HepG2 (cell line): ENCODE measurements around the gene TGM2. TPM values are rescaled to one million over a fixed set of nuclear protein-coding genes. Genes with fewer than 3 reads are reported as not detected.

Experiments
- BORCS8-MEF2B ChIP-seq: sonication (generic); formaldehyde crosslinking; IDR thresholded peaks from 2 replicates; pipeline ENCODE4 v1.8.0; 2022; ENCODE audit warnings: mild to moderate bottlenecking, missing genetic modification reagents
- ETV6 ChIP-seq: sonication (generic); formaldehyde crosslinking; conservative IDR thresholded peaks from 2 replicates; pipeline ENCODE4 v1.4.0; 2020; ENCODE audit warnings: missing genetic modification reagents
- FOSL2 ChIP-seq: sonication (generic); formaldehyde crosslinking; IDR thresholded peaks from 2 replicates; pipeline ENCODE4 v1.4.0; 2020; ENCODE audit warnings: missing genetic modification reagents
- FOXO4 ChIP-seq: sonication (generic); formaldehyde crosslinking; conservative IDR thresholded peaks from 2 replicates; pipeline ENCODE4 v1.8.1; 2023; ENCODE audit warnings: missing genetic modification reagents
- JARID2 ChIP-seq: sonication (generic); formaldehyde crosslinking; IDR thresholded peaks from 2 replicates; pipeline ENCODE4 v1.8.1; 2023; ENCODE audit warnings: missing genetic modification reagents, inconsistent platforms; ENCODE audit not compliant: insufficient replicate concordance
- KAT8 ChIP-seq: IDR thresholded peaks from 2 replicates; pipeline ENCODE4 v1.6.1; 2016; ENCODE audit warnings: missing genetic modification reagents, missing compliant biosample characterization
- MAF1 ChIP-seq: sonication (generic); formaldehyde crosslinking; IDR thresholded peaks from 2 replicates; pipeline ENCODE4 v1.5.0; 2020; ENCODE audit warnings: missing genetic modification reagents, borderline replicate concordance
- MED13 ChIP-seq: sonication (generic); formaldehyde crosslinking; IDR thresholded peaks from 2 replicates; pipeline ENCODE4 v1.5.0; 2020; ENCODE audit warnings: missing genetic modification reagents
- RBM22 ChIP-seq: fragments of 200-400 bp; formaldehyde crosslinking; optimal IDR thresholded peaks from 2 replicates; pipeline ENCODE3; 2017; ENCODE audit warnings: mild to moderate bottlenecking, low read length, moderate library complexity
- REL ChIP-seq: sonication (generic); formaldehyde crosslinking; conservative IDR thresholded peaks from 2 replicates; pipeline ENCODE4 v1.8.0; 2022; ENCODE audit warnings: mild to moderate bottlenecking, missing genetic modification reagents, moderate library complexity
- SNAPC4 ChIP-seq: sonication (generic); formaldehyde crosslinking; IDR thresholded peaks from 2 replicates; pipeline ENCODE4 v1.4.0; 2020; ENCODE audit warnings: mild to moderate bottlenecking, missing genetic modification reagents
- SP2 ChIP-seq: sonication (generic); formaldehyde crosslinking; IDR thresholded peaks from 2 replicates; pipeline ENCODE4 v1.5.1; 2020; ENCODE audit warnings: mild to moderate bottlenecking, missing genetic modification reagents
- SRSF1 ChIP-seq: fragments of 200-400 bp; formaldehyde crosslinking; optimal IDR thresholded peaks from 2 replicates; pipeline ENCODE3; 2017; ENCODE audit warnings: mild to moderate bottlenecking, low read depth, low read length, moderate library complexity
- SUZ12 ChIP-seq: fragments of 150-350 bp; IDR thresholded peaks from 2 replicates; pipeline ENCODE4 v1.6.1; 2014; ENCODE audit warnings: low read depth, low read length
- TMF1 ChIP-seq: sonication (generic); formaldehyde crosslinking; IDR thresholded peaks from 2 replicates; pipeline ENCODE4 v1.8.1; 2022; ENCODE audit warnings: low read depth, missing genetic modification reagents
- XBP1 ChIP-seq: sonication (generic); formaldehyde crosslinking; IDR thresholded peaks from 2 replicates; pipeline ENCODE4 v1.5.0; 2020; ENCODE audit warnings: missing genetic modification reagents
- ZFP36 ChIP-seq: fragments of 150-350 bp; IDR thresholded peaks from 2 replicates; pipeline ENCODE4 v1.6.1; 2018; ENCODE audit warnings: borderline replicate concordance, low read length, low read depth; ENCODE audit not compliant: partially characterized antibody
- ZFP37 ChIP-seq: sonication (generic); formaldehyde crosslinking; IDR thresholded peaks from 2 replicates; pipeline ENCODE4 v1.4.0; 2020; ENCODE audit warnings: missing genetic modification reagents, borderline replicate concordance
- ZNF296 ChIP-seq: sonication (generic); formaldehyde crosslinking; conservative IDR thresholded peaks from 2 replicates; pipeline ENCODE4 v1.5.0; 2020; ENCODE audit warnings: mild to moderate bottlenecking, missing genetic modification reagents
- ZNF546 ChIP-seq: sonication (generic); formaldehyde crosslinking; conservative IDR thresholded peaks from 2 replicates; pipeline ENCODE4 v1.8.1; 2023; ENCODE audit warnings: mild to moderate bottlenecking, missing genetic modification reagents
- ZNF577 ChIP-seq: sonication (generic); formaldehyde crosslinking; IDR thresholded peaks from 2 replicates; pipeline ENCODE4 v1.4.0; 2020; ENCODE audit warnings: mild to moderate bottlenecking, low read depth, missing genetic modification reagents, borderline replicate concordance
- ZNF703 ChIP-seq: sonication (generic); formaldehyde crosslinking; IDR thresholded peaks from 2 replicates; pipeline ENCODE4 v1.5.1; 2020; ENCODE audit warnings: missing genetic modification reagents, mild to moderate bottlenecking, moderate library complexity, borderline replicate concordance
- ZNF816 ChIP-seq: sonication (generic); formaldehyde crosslinking; IDR thresholded peaks from 2 replicates; pipeline ENCODE4 v1.8.0; 2022; ENCODE audit warnings: missing genetic modification reagents, mild to moderate bottlenecking, borderline replicate concordance
- ZSCAN25 ChIP-seq: sonication (generic); formaldehyde crosslinking; IDR thresholded peaks from 2 replicates; pipeline ENCODE4 v1.8.0; 2022; ENCODE audit warnings: mild to moderate bottlenecking, missing genetic modification reagents
- polyA plus RNA-seq, 8 experiments: library from polyadenylated mRNA; depleted of rRNA in 3 of 8; stranded (reverse) in 7 of 8; unstranded in 1 of 8; fragments of >200 nt; fragmentation: Illumina TruSeq in 4 of 8; extraction: Trizol in 4 of 8; gene quantifications; 2 replicates each; pipeline versions ENCODE4 v1.2.1 to v1.2.3, GENCODE V29; 2011 to 2016; ENCODE audit warnings: low read depth in 4 of 8, missing spikeins in 1 of 8, mixed read lengths in 1 of 8; ENCODE audit not compliant: insufficient read depth in 1 of 8
- total RNA-seq, 5 experiments: library from RNA; depleted of rRNA; stranded (reverse); fragments of >200 nt; fragmentation: Illumina TruSeq; extraction: Trizol; gene quantifications; 2 replicates each; pipeline ENCODE4 v1.2.3, GENCODE V29; 2016; ENCODE audit warnings: low read depth in 1 of 5

The TGM2 gene
- total and polyA plus RNA-seq, 2 of the 13 experiments (the other 11 are each of a cell fraction or from before 2014, with no cell fraction given): 4.2 to 46.4 TPM

- no peak for TF ChIP-seq SNAPC4 (CRISPR knock-in tag)
- TF ChIP-seq TMF1 (CRISPR knock-in tag): no peak
- TF ChIP-seq RBM22: no peak
- TF ChIP-seq ZFP36: peak; percentile 76
- no peak for TF ChIP-seq BORCS8-MEF2B (CRISPR knock-in tag)
- TF ChIP-seq ZFP37 (CRISPR knock-in tag): 0 out of 2 replicates have a peak, but pooled peaks have one; percentile 40
- TF ChIP-seq FOXO4 (CRISPR knock-in tag): no peak
- TF ChIP-seq ZNF546 (CRISPR knock-in tag): no peak
- TF ChIP-seq MAF1 (CRISPR knock-in tag): no peak
- no peak for TF ChIP-seq ZNF703 (CRISPR knock-in tag)
- TF ChIP-seq ETV6 (CRISPR knock-in tag): no peak
- no peak for TF ChIP-seq REL
- no peak for TF ChIP-seq MED13 (CRISPR knock-in tag)
- TF ChIP-seq ZSCAN25: no peak
- TF ChIP-seq ZNF296: no peak
- no peak for TF ChIP-seq XBP1 (CRISPR knock-in tag)
- no peak for TF ChIP-seq SP2 (CRISPR knock-in tag)
- TF ChIP-seq ZNF577: no peak
- no peak for TF ChIP-seq ZNF816 (CRISPR knock-in tag)
- TF ChIP-seq JARID2 (CRISPR knock-in tag): no peak
- no peak for TF ChIP-seq SRSF1
- no peak for TF ChIP-seq SUZ12
- peak; percentile 59 for TF ChIP-seq KAT8 (CRISPR knock-in tag)
- TF ChIP-seq FOSL2: peak; percentile 92
Observed at GRCh38 chr20:38173237-38174156, 8.4 kb upstream of the TGM2 start (continued).
